GM12878 (cell line): Measurements from ENCODE around the gene DNMT3A. TPM values are rescaled to one million over a fixed set of nuclear protein-coding genes. Genes with fewer than 3 reads are reported as not detected.

ENCODE experiments used
- ATF7 ChIP-seq: fragments of 450-650 bp; IDR thresholded peaks from 2 replicates; pipeline ENCODE4 v1.6.1; 2016; ENCODE audit warnings: low read depth, mild to moderate bottlenecking
- CHD4 ChIP-seq: fragments of 200-600 bp; sonication (generic); IDR thresholded peaks from 2 replicates; pipeline ENCODE4 v1.6.1; 2016; ENCODE audit warnings: mild to moderate bottlenecking
- CREM ChIP-seq: IDR thresholded peaks from 2 replicates; pipeline ENCODE4 v1.6.1; 2014; ENCODE audit warnings: antibody characterized with exemption, low read depth
- EGR1 ChIP-seq, 2 experiments: IDR thresholded peaks; 1 replicate in 1 of 2; 2 replicates in 1 of 2; pipeline ENCODE4 v1.6.1; 2011 to 2012; ENCODE audit warnings: low read depth in 2 of 2, low read length in 2 of 2, borderline replicate concordance in 1 of 2, mild to moderate bottlenecking in 1 of 2, moderate library complexity in 1 of 2
- FOXM1 ChIP-seq: IDR thresholded peaks from 2 replicates; pipeline ENCODE4 v1.6.1; 2012; ENCODE audit warnings: low read depth, mild to moderate bottlenecking, inconsistent platforms, low read length, moderate library complexity
- JUNB ChIP-seq: IDR thresholded peaks from 2 replicates; pipeline ENCODE4 v1.6.1; 2016; ENCODE audit warnings: antibody characterized with exemption, mild to moderate bottlenecking
- PML ChIP-seq: IDR thresholded peaks from 2 replicates; pipeline ENCODE4 v1.6.1; 2012; ENCODE audit warnings: low read length, inconsistent platforms
- POLR2AphosphoS2 ChIP-seq: IDR thresholded peaks from 2 replicates; pipeline ENCODE4 v1.6.1; 2011; ENCODE audit warnings: low read depth, mild to moderate bottlenecking, low read length, improper control_type of control experiment, moderate library complexity
- POU2F2 ChIP-seq: IDR thresholded peaks from 3 replicates; pipeline ENCODE4 v1.6.1; 2011; ENCODE audit warnings: low read depth, mild to moderate bottlenecking, low read length, borderline replicate concordance
- RAD21 ChIP-seq: IDR thresholded peaks from 2 replicates; pipeline ENCODE4 v1.6.1; 2011; ENCODE audit warnings: mild to moderate bottlenecking, low read depth, low read length, moderate library complexity; ENCODE audit not compliant: insufficient read depth
- RELA ChIP-seq: fragments of 450-650 bp; IDR thresholded peaks from 2 replicates; pipeline ENCODE4 v1.8.0; 2014; ENCODE audit warnings: borderline replicate concordance; ENCODE audit not compliant: partially characterized antibody
- RFX5 ChIP-seq: IDR thresholded peaks from 2 replicates; pipeline ENCODE4 v1.6.1; 2011; ENCODE audit warnings: low read depth, low read length, improper control_type of control experiment
- RUNX3 ChIP-seq: IDR thresholded peaks from 2 replicates; pipeline ENCODE4 v1.6.1; 2012; ENCODE audit warnings: low read length, inconsistent platforms
- SMAD1 ChIP-seq: fragments of 450-650 bp; IDR thresholded peaks from 2 replicates; pipeline ENCODE4 v1.6.1; 2018; ENCODE audit warnings: mild to moderate bottlenecking, low read depth; ENCODE audit not compliant: partially characterized antibody
- SUZ12 ChIP-seq: fragments of 200-600 bp; sonication (generic); IDR thresholded peaks from one replicate; pipeline ENCODE4 v1.6.1; 2018; ENCODE audit warnings: antibody characterized with exemption, mild to moderate bottlenecking; ENCODE audit not compliant: unreplicated experiment
- TBL1XR1 ChIP-seq: IDR thresholded peaks from 2 replicates; pipeline ENCODE4 v1.6.1; 2012; ENCODE audit warnings: low read depth, low read length, improper control_type of control experiment
- YY1 ChIP-seq: IDR thresholded peaks from 2 replicates; pipeline ENCODE4 v1.6.1; 2011; ENCODE audit warnings: low read depth, mild to moderate bottlenecking, low read length
- ZNF217 ChIP-seq: fragments of 450-650 bp; IDR thresholded peaks from 2 replicates; pipeline ENCODE4 v1.6.1; 2017; ENCODE audit warnings: antibody characterized with exemption, mild to moderate bottlenecking
- polyA plus RNA-seq, 11 experiments: library from polyadenylated mRNA; depleted of rRNA in 4 of 11; unstranded in 6 of 11; stranded (reverse) in 5 of 11; fragments of >200 nt; fragmentation: Nextera tagmentation in 4 of 11; fragmentation: Illumina TruSeq in 1 of 11; extraction: Ambion mirVana in 4 of 11; extraction: Trizol in 1 of 11; gene quantifications; 1 replicate in 1 of 11; 2 replicates in 10 of 11; pipeline versions ENCODE4 v1.2.1 to v1.2.3, GENCODE V29; 2011 to 2016; ENCODE audit warnings: inconsistent platforms in 2 of 11, missing spikeins in 2 of 11, low read depth in 1 of 11
- total RNA-seq, 4 experiments: library from RNA; depleted of rRNA in 3 of 4; stranded (reverse); fragments of >200 nt in 3 of 4; fragmentation: Illumina TruSeq in 1 of 4; extraction: Trizol in 1 of 4; gene quantifications; 2 replicates each; pipeline versions ENCODE4 v1.2.1 to v1.2.3, GENCODE V29; 2013 to 2021
- TF ChIP-seq, protein P1 (sequence below): IDR thresholded peaks from 2 replicates; pipeline ENCODE4 v1.6.1; 2011; ENCODE audit warnings: low read depth, low read length, improper control_type of control experiment, borderline replicate concordance
- TF ChIP-seq, protein P2 (sequence below): IDR thresholded peaks from 2 replicates; pipeline ENCODE4 v1.6.1; 2012; ENCODE audit warnings: low read depth, low read length, improper control_type of control experiment
- TF ChIP-seq, protein P3 (sequence below): fragments of 450-650 bp; IDR thresholded peaks from 2 replicates; pipeline ENCODE4 v1.6.1; 2017; ENCODE audit warnings: mild to moderate bottlenecking
- TF ChIP-seq, protein P4 (sequence below), 3 experiments: IDR thresholded peaks in 2 of 3; conservative IDR thresholded peaks in 1 of 3; 2 replicates each; pipeline ENCODE4 v1.5.1; 2011; ENCODE audit warnings: low read depth in 3 of 3, low read length in 3 of 3, mild to moderate bottlenecking in 3 of 3, control low read depth in 2 of 3, moderate library complexity in 2 of 3, inconsistent platforms in 1 of 3, mixed read lengths in 1 of 3; ENCODE audit not compliant: control insufficient read depth in 2 of 3, insufficient read depth in 1 of 3; ENCODE audit errors: extremely low read depth in 1 of 3
- TF ChIP-seq, protein P5 (sequence below): fragments of 450-650 bp; formaldehyde crosslinking; IDR thresholded peaks from 2 replicates; pipeline ENCODE4 v1.4.0; 2022; ENCODE audit warnings: mild to moderate bottlenecking, moderate library complexity

The DNMT3A gene
- total and polyA plus RNA-seq, 10 of the 15 experiments (the other 5 are each of a cell fraction or from before 2014, with no cell fraction given), result 7.4 to 51.6 (median 17.4) TPM

DNA sequence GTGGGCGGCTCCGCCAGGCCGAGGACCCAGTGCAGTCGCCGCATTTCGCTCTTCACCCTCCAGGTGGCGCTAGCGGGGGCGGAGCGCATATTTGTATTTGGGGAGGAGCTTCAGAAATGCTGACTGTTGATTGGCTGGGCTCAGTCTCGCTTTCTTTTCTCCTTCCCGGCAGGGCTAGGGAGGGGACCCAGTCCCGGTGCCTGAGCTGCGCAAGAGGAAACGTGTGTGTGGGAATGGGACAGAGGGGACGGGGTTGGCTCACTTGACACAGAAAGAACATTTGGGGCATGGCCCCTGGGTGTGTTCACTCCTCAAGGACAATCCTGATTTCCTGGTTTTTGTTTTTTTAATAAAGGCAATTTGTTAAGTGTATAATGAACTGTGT is 20.3 kb upstream of the DNMT3A start (continued):
- TF ChIP-seq YY1, result peak; percentile 55; the same call in 1 of the 2 replicates
- peak; percentile 12 for TF ChIP-seq RELA
- TF ChIP-seq, protein P1, sequence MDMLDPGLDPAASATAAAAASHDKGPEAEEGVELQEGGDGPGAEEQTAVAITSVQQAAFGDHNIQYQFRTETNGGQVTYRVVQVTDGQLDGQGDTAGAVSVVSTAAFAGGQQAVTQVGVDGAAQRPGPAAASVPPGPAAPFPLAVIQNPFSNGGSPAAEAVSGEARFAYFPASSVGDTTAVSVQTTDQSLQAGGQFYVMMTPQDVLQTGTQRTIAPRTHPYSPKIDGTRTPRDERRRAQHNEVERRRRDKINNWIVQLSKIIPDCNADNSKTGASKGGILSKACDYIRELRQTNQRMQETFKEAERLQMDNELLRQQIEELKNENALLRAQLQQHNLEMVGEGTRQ, result no peak
- TF ChIP-seq CHD4, result no peak
- TF ChIP-seq RFX5, result peak; percentile 53; the same call in 1 of the 2 replicates
- TF ChIP-seq RAD21, result peak; percentile 37; the same call in 1 of the 2 replicates
- TF ChIP-seq EGR1 (IDR thresholded peaks at IDR 0.05; ENCODE audit: borderline replicate concordance in 1 of 2, low read depth in 2 of 2, low read length in 2 of 2), result peak in 1 of 2 experiments; percentile 55; a peak in 1 of 3 replicates
- peak; percentile 87; the same call in 1 of the 2 replicates for TF ChIP-seq POLR2AphosphoS2
- peak; percentile 87 for TF ChIP-seq SMAD1
- TF ChIP-seq ATF7, result no peak
- no peak for TF ChIP-seq JUNB
- TF ChIP-seq, protein P2, sequence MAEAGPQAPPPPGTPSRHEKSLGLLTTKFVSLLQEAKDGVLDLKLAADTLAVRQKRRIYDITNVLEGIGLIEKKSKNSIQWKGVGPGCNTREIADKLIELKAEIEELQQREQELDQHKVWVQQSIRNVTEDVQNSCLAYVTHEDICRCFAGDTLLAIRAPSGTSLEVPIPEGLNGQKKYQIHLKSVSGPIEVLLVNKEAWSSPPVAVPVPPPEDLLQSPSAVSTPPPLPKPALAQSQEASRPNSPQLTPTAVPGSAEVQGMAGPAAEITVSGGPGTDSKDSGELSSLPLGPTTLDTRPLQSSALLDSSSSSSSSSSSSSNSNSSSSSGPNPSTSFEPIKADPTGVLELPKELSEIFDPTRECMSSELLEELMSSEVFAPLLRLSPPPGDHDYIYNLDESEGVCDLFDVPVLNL, result no peak
- TF ChIP-seq CREM, result no peak
- TF ChIP-seq, protein P3, sequence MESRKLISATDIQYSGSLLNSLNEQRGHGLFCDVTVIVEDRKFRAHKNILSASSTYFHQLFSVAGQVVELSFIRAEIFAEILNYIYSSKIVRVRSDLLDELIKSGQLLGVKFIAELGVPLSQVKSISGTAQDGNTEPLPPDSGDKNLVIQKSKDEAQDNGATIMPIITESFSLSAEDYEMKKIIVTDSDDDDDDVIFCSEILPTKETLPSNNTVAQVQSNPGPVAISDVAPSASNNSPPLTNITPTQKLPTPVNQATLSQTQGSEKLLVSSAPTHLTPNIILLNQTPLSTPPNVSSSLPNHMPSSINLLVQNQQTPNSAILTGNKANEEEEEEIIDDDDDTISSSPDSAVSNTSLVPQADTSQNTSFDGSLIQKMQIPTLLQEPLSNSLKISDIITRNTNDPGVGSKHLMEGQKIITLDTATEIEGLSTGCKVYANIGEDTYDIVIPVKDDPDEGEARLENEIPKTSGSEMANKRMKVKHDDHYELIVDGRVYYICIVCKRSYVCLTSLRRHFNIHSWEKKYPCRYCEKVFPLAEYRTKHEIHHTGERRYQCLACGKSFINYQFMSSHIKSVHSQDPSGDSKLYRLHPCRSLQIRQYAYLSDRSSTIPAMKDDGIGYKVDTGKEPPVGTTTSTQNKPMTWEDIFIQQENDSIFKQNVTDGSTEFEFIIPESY, result no peak
- TF ChIP-seq TBL1XR1, result 0 out of 2 replicates have a peak, but pooled peaks have one; percentile 35
- TF ChIP-seq, protein P4, sequence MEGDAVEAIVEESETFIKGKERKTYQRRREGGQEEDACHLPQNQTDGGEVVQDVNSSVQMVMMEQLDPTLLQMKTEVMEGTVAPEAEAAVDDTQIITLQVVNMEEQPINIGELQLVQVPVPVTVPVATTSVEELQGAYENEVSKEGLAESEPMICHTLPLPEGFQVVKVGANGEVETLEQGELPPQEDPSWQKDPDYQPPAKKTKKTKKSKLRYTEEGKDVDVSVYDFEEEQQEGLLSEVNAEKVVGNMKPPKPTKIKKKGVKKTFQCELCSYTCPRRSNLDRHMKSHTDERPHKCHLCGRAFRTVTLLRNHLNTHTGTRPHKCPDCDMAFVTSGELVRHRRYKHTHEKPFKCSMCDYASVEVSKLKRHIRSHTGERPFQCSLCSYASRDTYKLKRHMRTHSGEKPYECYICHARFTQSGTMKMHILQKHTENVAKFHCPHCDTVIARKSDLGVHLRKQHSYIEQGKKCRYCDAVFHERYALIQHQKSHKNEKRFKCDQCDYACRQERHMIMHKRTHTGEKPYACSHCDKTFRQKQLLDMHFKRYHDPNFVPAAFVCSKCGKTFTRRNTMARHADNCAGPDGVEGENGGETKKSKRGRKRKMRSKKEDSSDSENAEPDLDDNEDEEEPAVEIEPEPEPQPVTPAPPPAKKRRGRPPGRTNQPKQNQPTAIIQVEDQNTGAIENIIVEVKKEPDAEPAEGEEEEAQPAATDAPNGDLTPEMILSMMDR (IDR thresholded peaks at IDR 0.05 in 2 of 3, conservative IDR thresholded peaks at IDR 0.05 in 1 of 3; ENCODE audit: control insufficient read depth in 2 of 3, extremely low read depth in 1 of 3, insufficient read depth in 1 of 3, low read depth in 3 of 3, low read length in 3 of 3), result peak; percentile 93 to 99 (median 95)
- TF ChIP-seq FOXM1, result no peak; the same call in 1 of the 2 replicates
- peak; percentile 89 for TF ChIP-seq PML
- no peak for TF ChIP-seq SUZ12
- peak; percentile 55 for TF ChIP-seq RUNX3
- TF ChIP-seq, protein P5, sequence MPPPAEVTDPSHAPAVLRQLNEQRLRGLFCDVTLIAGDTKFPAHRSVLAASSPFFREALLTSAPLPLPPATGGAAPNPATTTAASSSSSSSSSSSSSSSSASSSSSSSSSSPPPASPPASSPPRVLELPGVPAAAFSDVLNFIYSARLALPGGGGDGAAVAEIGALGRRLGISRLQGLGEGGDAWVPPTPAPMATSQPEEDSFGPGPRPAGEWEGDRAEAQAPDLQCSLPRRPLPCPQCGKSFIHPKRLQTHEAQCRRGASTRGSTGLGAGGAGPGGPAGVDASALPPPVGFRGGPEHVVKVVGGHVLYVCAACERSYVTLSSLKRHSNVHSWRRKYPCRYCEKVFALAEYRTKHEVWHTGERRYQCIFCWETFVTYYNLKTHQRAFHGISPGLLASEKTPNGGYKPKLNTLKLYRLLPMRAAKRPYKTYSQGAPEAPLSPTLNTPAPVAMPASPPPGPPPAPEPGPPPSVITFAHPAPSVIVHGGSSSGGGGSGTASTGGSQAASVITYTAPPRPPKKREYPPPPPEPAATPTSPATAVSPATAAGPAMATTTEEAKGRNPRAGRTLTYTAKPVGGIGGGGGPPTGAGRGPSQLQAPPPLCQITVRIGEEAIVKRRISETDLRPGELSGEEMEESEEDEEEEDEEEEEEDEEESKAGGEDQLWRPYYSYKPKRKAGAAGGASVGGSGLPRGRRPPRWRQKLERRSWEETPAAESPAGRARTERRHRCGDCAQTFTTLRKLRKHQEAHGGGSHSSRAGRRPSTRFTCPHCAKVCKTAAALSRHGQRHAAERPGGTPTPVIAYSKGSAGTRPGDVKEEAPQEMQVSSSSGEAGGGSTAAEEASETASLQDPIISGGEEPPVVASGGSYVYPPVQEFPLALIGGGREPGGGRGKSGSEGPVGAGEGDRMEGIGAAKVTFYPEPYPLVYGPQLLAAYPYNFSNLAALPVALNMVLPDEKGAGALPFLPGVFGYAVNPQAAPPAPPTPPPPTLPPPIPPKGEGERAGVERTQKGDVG (CRISPR knock-in tag), result no peak
- TF ChIP-seq ZNF217, result no peak
- TF ChIP-seq POU2F2, result peak; percentile 94
